GM13977 (cell line): ENCODE results near the gene SCIN.

ENCODE experiments used
- DNase-seq: peaks from one replicate; pipeline ENCODE4 v3.0.0; 2012; ENCODE audit warnings: low spot score
- in situ Hi-C: fragments of 300-500 bp; cut with MboI; formaldehyde crosslinking; loops from one replicate; pipeline ENCODE4 v1.12.0; 2022; ENCODE audit warnings: low sequenced_read_pairs, low pct_unique_long_range_greater_than_20kb, mixed read lengths, inconsistent platforms; ENCODE audit not compliant: unreplicated experiment
- TF ChIP-seq, protein P1 (sequence below): IDR thresholded peaks from 2 replicates; pipeline ENCODE4 v1.5.1; 2012; ENCODE audit warnings: mild to moderate bottlenecking, control low read depth; ENCODE audit not compliant: insufficient read depth; ENCODE audit errors: extremely low read depth, missing control alignments

The SCIN gene

GRCh38 chr7:12578930-12579640, 8.6 kb downstream of the SCIN start:
- in situ Hi-C loops = no loop called here
- peak; percentile 21 for DNase-seq
- TF ChIP-seq, protein P1, sequence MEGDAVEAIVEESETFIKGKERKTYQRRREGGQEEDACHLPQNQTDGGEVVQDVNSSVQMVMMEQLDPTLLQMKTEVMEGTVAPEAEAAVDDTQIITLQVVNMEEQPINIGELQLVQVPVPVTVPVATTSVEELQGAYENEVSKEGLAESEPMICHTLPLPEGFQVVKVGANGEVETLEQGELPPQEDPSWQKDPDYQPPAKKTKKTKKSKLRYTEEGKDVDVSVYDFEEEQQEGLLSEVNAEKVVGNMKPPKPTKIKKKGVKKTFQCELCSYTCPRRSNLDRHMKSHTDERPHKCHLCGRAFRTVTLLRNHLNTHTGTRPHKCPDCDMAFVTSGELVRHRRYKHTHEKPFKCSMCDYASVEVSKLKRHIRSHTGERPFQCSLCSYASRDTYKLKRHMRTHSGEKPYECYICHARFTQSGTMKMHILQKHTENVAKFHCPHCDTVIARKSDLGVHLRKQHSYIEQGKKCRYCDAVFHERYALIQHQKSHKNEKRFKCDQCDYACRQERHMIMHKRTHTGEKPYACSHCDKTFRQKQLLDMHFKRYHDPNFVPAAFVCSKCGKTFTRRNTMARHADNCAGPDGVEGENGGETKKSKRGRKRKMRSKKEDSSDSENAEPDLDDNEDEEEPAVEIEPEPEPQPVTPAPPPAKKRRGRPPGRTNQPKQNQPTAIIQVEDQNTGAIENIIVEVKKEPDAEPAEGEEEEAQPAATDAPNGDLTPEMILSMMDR = no peak

- in situ Hi-C loops = no loop called here
- TF ChIP-seq, protein P1 = no peak
- no peak for DNase-seq
Measured at GRCh38 chr7:12581897-12582296, 11.4 kb downstream of the SCIN start.

DNA sequence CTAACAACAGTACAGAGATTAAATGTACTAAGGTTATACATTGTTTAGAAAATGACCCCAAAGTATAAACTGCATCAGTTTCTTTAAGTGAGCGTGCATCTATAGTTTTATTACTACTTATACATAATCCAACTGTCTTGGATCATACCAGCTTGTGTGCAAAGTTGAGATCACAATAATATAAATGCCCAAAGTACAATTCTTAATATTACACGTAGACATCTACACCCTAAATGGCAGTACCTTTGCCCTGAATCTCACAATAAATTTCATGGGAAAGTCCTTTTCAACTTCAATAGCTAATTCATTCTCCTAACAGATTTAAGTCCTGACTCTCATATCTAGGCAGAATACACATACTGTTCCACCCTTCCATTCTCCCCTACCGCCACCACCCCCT, 11.8 kb downstream of the SCIN start:
- TF ChIP-seq, protein P1 = no peak
- in situ Hi-C loops = no loop called here
- DNase-seq = no peak

GRCh38 chr7:12583176-12583575, 12.7 kb downstream of the SCIN start:
- no peak for DNase-seq
- in situ Hi-C loops = no loop called here

DNA sequence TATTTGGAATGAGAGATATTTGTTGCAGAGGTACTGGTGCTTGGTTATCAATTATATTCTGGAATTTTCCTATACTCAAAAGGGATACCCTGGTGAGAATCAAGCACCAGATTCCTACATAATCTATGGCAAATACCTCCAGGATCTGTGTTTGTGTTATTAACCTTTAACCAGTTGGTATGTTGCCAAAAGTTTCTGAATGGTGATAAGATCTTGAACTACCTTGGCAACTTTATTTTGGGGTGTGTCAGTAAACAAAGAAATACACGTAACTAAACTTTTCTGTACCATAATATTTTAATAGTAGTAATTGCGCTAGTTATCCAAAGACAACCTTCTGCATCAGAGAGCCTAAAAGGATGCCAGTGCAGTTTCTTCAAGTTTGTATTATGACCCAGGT, 13.4 kb downstream of the SCIN start:
- no peak for DNase-seq
- TF ChIP-seq, protein P1 = no peak

More at GRCh38 chr7:12583176-12583575, 12.7 kb downstream of the SCIN start:
- TF ChIP-seq, protein P1 = no peak

DNA sequence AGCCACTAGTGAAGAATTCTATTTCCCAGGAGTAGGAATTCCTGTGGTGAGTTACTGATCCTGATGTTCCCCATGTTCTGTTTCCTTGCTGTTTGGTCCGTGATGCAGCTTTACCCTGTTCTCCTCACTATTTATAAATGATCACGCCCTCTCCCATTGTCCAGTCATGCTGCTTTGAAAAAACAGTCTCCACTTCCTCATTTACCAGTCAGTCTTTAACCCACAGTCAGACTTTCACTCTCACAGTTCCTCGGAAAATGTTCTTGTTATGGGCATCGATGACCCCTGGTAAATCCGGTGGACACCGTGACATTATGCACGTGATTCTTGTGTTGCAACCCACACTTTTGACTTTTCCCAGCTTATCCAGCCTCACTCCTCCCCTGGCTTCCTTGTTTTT, 14.4 kb downstream of the SCIN start:
- DNase-seq = peak; percentile 24
- in situ Hi-C loops = no loop called here

More for the DNA sequence above, 13.4 kb downstream of the SCIN start:
- in situ Hi-C loops = no loop called here

More for the DNA sequence above, 14.4 kb downstream of the SCIN start:
- TF ChIP-seq, protein P1 = no peak
